NCI-H446 treated with DMSO at 0.1 percent for 48 hours (cell line): ENCODE measurements around the gene SNX10.

Experiments
- DNase-seq: peaks from one replicate; lab custom pipeline; 2025; lab: John Stamatoyannopoulos, UW

SNX10 gene

DNA sequence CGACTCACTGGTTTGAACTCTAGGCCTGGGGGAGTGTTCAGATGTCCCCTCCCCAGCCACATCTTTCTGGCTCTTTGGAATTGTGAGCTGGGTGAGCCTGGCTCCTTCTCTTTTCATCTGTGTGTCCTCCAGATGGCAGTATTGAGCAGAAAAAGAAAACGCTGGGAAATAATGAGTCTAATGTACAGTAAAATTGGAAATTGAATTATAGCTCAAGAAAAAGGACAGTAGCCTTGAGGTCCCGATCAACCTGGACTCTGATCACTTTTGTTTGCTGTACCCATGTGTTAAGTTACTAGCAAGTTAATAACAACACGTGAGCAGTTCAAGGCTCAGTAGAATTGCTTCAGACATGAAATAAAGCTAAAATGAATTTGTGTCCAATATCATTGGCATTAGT, 77.9 kb downstream of the SNX10 start:
- peak; percentile 45 for DNase-seq

DNA sequence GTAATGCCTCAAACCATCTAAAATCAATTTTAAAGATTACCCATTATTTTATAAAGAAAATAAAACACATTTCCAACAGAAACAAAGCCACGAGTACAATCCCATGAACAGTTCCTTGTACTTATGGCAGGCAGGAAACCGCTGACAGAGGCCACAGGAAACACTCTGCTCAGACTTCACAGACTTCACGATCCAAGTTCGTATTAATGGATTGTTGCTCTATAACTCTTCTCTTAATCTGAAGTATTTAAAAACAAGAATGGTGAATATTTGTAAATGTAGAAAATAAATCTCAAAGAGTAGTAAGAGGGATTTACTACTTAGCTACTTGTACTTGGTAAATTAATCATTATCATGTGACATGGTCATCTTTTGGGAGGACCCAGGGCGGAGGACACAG, 78.3 kb downstream of the SNX10 start:
- DNase-seq = no peak

DNA sequence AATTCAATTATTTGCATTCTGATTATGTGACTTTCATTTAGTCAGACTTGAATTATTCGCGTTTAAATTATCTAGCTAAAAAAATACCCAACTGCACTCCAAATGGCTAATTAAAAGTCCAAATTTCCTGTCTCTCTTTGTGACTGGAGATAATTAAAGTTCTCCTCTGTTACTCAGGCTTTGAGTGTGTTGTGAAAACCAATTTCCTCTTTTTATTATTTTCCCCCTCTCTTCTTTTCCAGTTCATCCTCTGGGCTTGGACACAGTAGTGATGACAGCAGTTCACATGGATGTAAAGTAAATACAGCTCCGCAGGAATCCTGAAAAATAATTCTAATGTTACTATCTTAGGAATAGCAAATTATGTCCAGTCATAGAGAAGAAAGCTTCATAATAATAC, 80.6 kb downstream of the SNX10 start:
- no peak for DNase-seq

- no peak for DNase-seq
These were observed 81.0 kb downstream of the SNX10 start for GRCh38 chr7:26372704-26373103.

GRCh38 chr7:26374647-26375373, 83.1 kb downstream of the SNX10 start:
- no peak for DNase-seq

DNA sequence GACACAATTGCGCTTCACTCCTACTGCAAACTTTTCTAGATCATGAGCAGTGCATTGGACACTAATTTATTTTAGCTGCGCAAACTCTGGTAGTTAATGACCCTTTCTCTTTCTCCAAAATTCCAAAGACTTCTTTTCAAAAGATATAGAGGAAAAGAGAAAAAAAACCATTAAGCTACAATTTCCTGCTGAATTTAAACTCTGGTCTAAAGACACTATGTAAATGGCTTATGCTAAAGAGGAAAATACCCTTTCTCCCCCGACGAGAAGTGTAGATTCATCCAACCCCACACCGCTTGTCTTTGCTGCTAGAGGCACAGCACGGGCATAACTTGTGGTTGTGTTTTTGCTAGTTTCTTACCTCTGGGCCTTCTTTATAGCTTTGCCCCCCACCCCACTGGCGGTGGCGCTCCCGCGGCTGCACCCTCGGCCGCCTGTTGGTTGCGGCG, 84.1 kb downstream of the SNX10 start:
- peak; percentile 52 for DNase-seq

- DNase-seq = peak; percentile 61
These were observed 84.7 kb downstream of the SNX10 start for GRCh38 chr7:26376175-26376917.

DNA sequence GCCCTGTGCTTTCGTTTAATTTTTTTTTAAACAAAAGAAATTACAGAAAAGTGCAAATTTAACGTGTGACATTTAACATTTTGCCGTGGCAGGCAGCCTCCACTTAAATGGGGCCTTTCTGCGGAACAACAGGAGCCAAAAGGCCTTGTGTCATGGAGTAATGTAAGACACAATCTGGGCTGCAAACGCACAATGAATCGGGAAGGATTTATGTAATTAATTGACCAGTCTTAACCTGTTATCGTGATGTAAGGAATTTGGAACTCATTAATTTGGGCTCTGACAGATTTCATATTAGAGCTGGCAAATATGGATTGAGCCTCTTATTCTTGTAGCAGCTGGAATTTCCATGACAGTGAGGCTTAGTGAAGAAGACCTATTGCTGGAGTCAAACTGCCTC, 86.4 kb downstream of the SNX10 start:
- DNase-seq = no peak

GRCh38 chr7:26379711-26380110, 88.0 kb downstream of the SNX10 start:
- DNase-seq = no peak

DNA sequence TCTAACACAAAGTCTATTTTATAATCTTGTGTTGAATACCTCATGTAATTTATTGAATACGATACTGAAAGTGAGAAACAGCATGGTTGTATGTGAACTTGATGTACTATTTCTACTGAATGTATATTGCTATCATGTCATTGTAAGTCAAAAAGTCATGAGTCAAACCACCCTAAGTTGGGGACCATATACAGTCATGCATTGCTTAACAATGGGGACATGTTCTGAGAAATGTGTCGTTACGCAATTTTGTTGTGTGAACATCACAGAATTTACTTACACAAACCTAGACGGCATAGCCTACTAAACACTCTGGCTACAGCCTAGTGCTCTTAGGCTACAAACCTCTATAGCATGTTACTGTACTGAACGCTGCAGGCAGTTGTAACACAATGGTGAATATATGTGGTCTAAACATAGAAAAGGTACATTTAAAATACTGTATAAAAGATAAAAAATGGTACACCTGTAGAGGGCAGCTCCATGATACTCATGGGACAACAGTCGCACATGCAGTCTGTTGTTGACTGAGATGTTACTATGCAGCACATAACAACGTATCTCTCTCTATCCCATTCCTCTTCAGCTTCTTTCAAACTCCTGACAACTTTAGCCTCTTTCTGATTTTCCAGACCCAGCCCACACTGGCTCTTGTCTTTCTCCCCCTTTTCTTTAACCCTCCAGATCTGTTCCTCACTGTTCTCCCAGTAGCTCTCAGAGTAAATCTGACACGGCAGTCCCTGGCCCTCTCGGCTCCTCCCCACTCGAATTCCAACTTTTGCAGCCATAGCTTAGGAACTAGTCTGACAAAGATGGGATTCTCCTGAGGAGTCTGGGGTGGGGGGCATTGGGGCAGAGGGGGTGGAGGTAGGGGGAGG, 90.1 kb downstream of the SNX10 start:
- DNase-seq = no peak

DNA sequence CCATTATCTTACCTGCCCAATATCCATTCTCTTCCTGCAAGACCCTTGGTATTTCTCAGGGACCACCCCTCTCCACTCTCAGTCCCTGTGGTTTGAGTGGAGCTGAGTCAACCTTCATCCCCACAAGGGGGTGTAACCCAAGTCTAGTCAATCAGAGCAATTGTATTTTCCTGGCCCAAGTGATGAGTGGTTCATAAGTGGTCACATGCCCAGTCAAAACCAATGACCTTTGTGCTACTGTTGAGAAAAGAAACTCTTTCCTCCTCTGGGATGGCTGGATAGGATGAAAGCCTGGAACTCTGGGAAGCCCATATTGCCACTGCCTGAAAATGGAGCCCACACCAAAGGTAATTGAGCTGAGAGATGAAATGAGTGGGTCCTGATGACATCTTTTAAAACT, 93.6 kb downstream of the SNX10 start:
- DNase-seq = no peak

DNA sequence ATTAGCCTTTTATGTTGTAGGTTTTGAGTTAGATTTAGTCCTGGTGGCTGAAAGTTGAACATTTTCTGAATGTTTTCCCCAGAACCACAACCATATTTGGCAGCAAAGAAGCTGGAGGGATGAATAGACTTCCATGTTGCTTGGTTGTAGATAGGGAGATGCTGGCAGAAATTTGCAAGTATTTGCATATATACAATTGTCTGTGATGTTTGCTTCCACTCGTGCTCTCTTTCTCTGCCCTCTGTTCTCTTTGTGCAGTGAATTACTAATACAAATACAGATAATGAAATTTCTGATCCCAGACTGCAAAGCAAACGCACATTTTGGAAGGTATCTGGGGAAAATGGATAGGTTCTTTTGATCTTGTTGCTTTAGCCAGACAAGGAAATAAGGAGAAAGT, 96.1 kb downstream of the SNX10 start:
- DNase-seq = no peak

DNA sequence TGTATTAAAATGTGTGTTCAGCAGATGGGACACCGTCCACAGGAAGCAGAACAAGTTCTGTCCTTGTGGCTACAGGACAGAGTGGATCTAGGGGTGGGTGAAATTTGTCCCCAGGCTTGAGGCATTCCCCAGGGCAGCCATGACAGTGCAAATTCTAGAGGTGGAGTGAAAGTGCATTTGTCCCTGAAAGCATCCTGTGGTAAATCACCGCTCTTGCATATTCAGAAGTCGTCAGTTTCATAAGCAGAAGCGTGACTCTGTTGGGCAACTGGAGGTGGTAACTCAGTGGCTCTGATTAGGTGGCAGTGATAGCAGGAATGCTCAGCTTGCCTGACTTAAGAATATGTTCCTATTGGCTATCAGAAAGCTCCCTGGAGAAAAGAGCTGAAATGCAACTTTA, 96.6 kb downstream of the SNX10 start:
- no peak for DNase-seq

GRCh38 chr7:26390016-26390415, 98.4 kb downstream of the SNX10 start:
- DNase-seq = no peak

DNA sequence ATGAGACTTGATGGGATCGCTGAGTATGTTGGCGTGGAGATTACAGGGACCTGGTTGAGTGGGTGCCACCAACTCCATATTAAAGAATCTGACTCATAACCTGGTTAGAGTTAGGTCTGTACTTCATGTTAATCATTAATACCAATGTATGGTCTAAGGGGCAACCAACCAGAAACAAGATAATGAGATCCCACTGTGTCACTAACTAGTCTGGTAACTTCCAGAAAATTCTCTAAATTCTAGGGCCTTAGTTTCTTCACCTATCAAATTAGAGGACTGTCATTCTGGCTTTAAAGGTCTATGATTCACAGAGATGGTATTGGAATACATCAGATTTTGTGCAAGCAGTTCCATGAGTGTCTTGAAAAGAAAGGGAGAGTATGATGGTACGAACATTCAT, 102.2 kb downstream of the SNX10 start:
- no peak for DNase-seq

DNA sequence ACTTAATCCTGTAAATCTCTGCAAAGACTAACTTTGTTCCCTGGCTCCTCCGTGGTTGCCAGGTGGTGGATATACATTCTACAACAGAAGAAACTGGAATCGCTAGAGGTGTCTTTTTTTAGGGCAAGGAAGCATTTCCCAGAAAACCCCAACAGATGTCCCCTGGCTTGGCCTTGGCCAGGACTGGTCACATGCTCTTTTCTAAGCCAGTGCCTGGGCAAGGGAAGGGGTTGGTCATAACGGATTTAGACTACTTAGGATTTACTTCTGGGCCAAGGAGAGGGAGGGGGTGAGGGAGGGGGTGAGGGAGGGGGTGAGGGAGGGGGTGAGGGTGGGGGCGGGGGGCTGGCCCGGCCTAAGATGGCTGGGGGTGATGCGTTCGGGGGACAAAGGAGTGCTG, 105.7 kb downstream of the SNX10 start:
- DNase-seq = peak; percentile 18

GRCh38 chr7:26397796-26398426, 106.2 kb downstream of the SNX10 start:
- DNase-seq = no peak

DNA sequence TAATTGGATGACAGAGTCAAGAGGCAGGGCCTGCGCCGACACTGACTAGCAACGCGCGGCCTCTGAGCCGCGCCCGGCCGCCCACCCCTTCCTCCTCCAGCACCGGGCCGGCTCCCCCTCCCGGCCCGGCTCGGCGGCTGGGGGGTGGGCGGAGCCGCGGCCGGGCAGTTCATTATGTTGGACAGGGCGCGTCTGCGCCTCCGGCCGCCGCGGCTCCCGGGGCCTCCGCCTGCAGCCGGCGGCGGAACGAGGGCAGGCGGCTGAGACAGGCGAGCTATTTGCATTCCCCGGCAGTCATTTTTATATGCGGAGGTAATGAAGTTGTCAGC, 106.7 kb downstream of the SNX10 start:
- DNase-seq = peak; percentile 29

GRCh38 chr7:26398756-26399509, 107.3 kb downstream of the SNX10 start:
- DNase-seq = no peak

GRCh38 chr7:26399736-26400135, 108.1 kb downstream of the SNX10 start:
- no peak for DNase-seq

- DNase-seq = no peak
These were observed 112.0 kb downstream of the SNX10 start for GRCh38 chr7:26403640-26404039.
